ENCODE measurements around the gene CAMSAP1. TPM values are rescaled to one million over a fixed set of nuclear protein-coding genes. Genes with fewer than 3 reads are reported as not detected.
"Not testable (repeated sequence)": the region's sequence is repeated elsewhere in the genome, so short reads cannot be mapped to it uniquely, and the experiment has no call there.

Gene CAMSAP1
- total RNA-seq, 1 donor from 2014 or later, result 62.4 TPM

DNA sequence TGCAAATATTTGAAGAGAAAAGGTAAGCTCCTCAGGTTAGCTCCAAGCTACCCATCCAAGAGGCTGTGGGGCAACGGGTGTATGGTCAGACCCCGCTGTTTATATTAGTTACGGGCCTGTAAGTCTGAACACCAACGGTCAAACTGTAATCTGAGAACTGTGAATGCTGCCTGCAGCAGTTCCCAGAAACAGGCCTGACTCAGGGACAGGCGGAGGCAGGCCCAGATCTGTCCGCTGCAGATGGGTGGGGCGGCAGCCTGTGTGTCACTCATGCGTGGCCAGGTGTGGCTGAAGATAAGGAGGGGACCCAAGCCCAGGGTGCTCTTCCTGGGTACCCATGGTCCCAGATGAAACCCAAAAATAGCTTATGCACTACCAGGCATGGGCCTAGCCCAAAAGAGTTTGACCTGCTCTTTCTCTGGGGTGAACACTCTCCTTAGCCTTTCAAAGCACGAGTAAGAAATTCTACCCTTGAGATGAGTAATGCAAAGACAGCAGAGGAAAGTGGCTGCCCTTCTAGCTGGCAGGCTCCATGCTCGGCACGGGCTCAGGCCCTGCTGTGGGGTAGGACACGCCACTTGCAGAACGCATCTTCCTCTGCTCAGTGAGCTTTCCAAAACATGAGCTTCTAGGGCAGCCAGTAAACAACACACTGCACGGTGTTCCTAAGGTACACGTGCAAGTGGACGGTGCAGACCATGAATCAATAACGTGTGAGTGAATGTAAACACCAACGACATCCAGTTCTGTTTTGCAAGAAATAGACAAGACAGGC, 44.7 kb upstream of the CAMSAP1 start:
- Mint-ChIP-seq H3K9me3 (no peaks in the 10 kb centered on the region), H3K27ac (peak overlapping the region; percentile 77), H3K4me3 (no peak overlapping the region), H3K4me1 (peaks cover 30% of the 10 kb centered on the region), H3K27me3 (ENCODE audit: low read depth) (no peaks in the 10 kb centered on the region), H3K36me3 (peaks cover 21% of the 10 kb centered on the region)
- no peak for DNase-seq (ENCODE audit: low spot score in 2 of 2, unreplicated experiment in 2 of 2)
- TF ChIP-seq, protein P1, sequence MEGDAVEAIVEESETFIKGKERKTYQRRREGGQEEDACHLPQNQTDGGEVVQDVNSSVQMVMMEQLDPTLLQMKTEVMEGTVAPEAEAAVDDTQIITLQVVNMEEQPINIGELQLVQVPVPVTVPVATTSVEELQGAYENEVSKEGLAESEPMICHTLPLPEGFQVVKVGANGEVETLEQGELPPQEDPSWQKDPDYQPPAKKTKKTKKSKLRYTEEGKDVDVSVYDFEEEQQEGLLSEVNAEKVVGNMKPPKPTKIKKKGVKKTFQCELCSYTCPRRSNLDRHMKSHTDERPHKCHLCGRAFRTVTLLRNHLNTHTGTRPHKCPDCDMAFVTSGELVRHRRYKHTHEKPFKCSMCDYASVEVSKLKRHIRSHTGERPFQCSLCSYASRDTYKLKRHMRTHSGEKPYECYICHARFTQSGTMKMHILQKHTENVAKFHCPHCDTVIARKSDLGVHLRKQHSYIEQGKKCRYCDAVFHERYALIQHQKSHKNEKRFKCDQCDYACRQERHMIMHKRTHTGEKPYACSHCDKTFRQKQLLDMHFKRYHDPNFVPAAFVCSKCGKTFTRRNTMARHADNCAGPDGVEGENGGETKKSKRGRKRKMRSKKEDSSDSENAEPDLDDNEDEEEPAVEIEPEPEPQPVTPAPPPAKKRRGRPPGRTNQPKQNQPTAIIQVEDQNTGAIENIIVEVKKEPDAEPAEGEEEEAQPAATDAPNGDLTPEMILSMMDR (IDR thresholded peaks at IDR 0.05; ENCODE audit: unreplicated experiment), result no peak

DNA sequence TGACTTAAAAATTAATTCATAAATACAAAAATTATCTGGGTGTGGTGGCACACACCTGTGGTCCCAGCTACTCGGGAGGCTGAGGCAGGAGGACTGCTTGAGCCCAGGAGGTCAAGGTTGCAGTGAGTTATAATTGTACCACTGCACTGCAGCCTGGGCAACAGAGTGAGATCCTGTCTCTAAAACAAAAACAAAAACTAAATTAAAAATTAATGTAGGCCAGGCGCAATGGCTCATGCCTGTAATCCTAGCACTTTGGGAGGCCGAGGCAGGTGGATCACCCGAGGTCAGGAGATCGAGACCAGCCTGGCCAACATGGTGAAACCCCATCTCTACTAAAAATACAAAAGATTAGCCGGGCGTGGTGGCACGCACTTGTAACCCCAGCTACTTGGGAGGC, 44.0 kb upstream of the CAMSAP1 start:
- not testable (repeated sequence) for H3K27me3 Mint-ChIP-seq (ENCODE audit: low read depth)

GRCh38 chr9:135950841-135951240, 43.5 kb upstream of the CAMSAP1 start:
- not testable (repeated sequence) for H3K9me3 Mint-ChIP-seq; H3K27ac Mint-ChIP-seq; DNase-seq (ENCODE audit: low spot score in 2 of 2, unreplicated experiment in 2 of 2); H3K27me3 Mint-ChIP-seq (ENCODE audit: low read depth); H3K4me3 Mint-ChIP-seq
- H3K4me1 Mint-ChIP-seq, result peaks cover 30% of the 10 kb centered on the region
- peaks cover 26% of the 10 kb centered on the region for H3K36me3 Mint-ChIP-seq

More for the DNA sequence above, 44.0 kb upstream of the CAMSAP1 start:
- peaks cover 21% of the 10 kb centered on the region for H3K36me3 Mint-ChIP-seq
- not testable (repeated sequence) for H3K4me3 Mint-ChIP-seq; DNase-seq (ENCODE audit: low spot score in 2 of 2, unreplicated experiment in 2 of 2); H3K9me3 Mint-ChIP-seq; H3K27ac Mint-ChIP-seq
- peaks cover 30% of the 10 kb centered on the region for H3K4me1 Mint-ChIP-seq

DNA sequence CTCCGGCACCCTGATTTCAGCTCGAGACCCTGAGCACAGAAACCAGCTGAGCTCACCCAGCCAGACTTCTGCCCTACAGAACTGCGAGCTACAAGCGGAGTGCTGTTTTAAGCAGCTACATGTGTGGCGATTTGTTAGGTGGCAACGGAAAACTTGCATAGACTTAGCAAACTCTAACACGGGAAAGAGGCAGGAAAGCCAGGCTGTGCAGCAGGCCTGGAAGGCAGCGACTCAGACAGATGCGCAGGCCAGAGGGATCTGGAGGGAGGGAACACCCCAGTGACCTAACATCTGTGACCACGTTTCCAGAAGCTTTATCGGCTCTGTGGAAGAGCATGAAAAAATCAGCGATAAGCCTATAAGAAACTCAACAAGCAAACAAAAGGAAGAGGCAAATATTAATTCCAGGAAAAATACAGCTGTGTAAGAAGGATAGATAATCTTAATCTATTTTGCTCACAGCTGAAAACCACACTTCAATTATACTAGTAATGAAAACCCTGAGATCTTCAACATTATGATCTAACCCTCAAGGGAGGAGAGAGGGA, 42.9 kb upstream of the CAMSAP1 start:
- TF ChIP-seq, protein P1 (IDR thresholded peaks at IDR 0.05; ENCODE audit: unreplicated experiment), result no peak
- no peaks in the 10 kb centered on the region for H3K9me3 Mint-ChIP-seq
- H3K36me3 Mint-ChIP-seq, result peaks cover 32% of the 10 kb centered on the region
- no peaks in the 10 kb centered on the region for H3K27me3 Mint-ChIP-seq (ENCODE audit: low read depth)
- H3K4me3 Mint-ChIP-seq, result no peak overlapping the region
- peaks cover 30% of the 10 kb centered on the region for H3K4me1 Mint-ChIP-seq
- no peak for DNase-seq (ENCODE audit: low spot score in 2 of 2, unreplicated experiment in 2 of 2)
- peak overlapping the region; percentile 89 for H3K27ac Mint-ChIP-seq

- peaks cover 33% of the 10 kb centered on the region for H3K36me3 Mint-ChIP-seq
- H3K4me1 Mint-ChIP-seq, result peaks cover 30% of the 10 kb centered on the region
- DNase-seq (ENCODE audit: low spot score in 2 of 2, unreplicated experiment in 2 of 2), result no peak
- H3K4me3 Mint-ChIP-seq, result no peak overlapping the region
- no peaks in the 10 kb centered on the region for H3K9me3 Mint-ChIP-seq
- peak overlapping the region; percentile 89 for H3K27ac Mint-ChIP-seq
- no peaks in the 10 kb centered on the region for H3K27me3 Mint-ChIP-seq (ENCODE audit: low read depth)
- TF ChIP-seq, protein P1 (IDR thresholded peaks at IDR 0.05; ENCODE audit: unreplicated experiment), result no peak
These were observed 42.3 kb upstream of the CAMSAP1 start for GRCh38 chr9:135949501-135950134.

DNA sequence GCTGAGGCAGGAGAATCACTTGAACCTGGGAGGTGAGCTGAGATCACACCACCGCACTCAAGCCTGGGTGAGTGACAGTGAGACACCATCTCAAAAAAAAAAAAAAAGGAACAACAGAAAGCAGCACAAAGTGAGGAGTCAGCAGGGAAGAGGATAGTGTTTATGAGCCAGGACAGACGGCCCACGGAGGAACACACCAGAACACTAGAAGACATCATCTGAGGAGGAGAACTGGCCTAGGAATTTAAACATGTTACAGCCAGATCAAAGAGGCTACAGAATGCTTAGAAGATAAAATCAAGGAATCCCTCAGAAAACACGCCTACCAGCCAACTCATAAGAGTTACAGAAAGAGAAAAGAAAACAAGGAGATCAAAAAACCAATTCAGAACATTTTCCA, 41.6 kb upstream of the CAMSAP1 start:
- Mint-ChIP-seq H3K9me3 (no peaks in the 10 kb centered on the region), H3K27me3 (ENCODE audit: low read depth) (no peaks in the 10 kb centered on the region), H3K4me1 (peaks cover 30% of the 10 kb centered on the region), H3K27ac (peak overlapping the region; percentile 89), H3K36me3 (peaks cover 33% of the 10 kb centered on the region), H3K4me3 (no peak overlapping the region)
- no peak for DNase-seq (ENCODE audit: low spot score in 2 of 2, unreplicated experiment in 2 of 2)
- TF ChIP-seq, protein P1 (IDR thresholded peaks at IDR 0.05; ENCODE audit: unreplicated experiment), result no peak
